NT2/D1 (cell line): Measurements from ENCODE around the gene PLXNB2.

ENCODE experiments used
- SUZ12 ChIP-seq: IDR thresholded peaks from 2 replicates; pipeline ENCODE4 v1.6.1; 2011; ENCODE audit not compliant: insufficient read length, insufficient read depth; ENCODE audit errors: extremely low read depth
- YY1 ChIP-seq: IDR thresholded peaks from 2 replicates; pipeline ENCODE4 v1.6.1; 2011; ENCODE audit not compliant: insufficient read length, insufficient read depth
- ZNF274 ChIP-seq: IDR thresholded peaks from 2 replicates; pipeline ENCODE4 v1.6.1; 2011; ENCODE audit warnings: mild to moderate bottlenecking, low read depth, low read length

DNA sequence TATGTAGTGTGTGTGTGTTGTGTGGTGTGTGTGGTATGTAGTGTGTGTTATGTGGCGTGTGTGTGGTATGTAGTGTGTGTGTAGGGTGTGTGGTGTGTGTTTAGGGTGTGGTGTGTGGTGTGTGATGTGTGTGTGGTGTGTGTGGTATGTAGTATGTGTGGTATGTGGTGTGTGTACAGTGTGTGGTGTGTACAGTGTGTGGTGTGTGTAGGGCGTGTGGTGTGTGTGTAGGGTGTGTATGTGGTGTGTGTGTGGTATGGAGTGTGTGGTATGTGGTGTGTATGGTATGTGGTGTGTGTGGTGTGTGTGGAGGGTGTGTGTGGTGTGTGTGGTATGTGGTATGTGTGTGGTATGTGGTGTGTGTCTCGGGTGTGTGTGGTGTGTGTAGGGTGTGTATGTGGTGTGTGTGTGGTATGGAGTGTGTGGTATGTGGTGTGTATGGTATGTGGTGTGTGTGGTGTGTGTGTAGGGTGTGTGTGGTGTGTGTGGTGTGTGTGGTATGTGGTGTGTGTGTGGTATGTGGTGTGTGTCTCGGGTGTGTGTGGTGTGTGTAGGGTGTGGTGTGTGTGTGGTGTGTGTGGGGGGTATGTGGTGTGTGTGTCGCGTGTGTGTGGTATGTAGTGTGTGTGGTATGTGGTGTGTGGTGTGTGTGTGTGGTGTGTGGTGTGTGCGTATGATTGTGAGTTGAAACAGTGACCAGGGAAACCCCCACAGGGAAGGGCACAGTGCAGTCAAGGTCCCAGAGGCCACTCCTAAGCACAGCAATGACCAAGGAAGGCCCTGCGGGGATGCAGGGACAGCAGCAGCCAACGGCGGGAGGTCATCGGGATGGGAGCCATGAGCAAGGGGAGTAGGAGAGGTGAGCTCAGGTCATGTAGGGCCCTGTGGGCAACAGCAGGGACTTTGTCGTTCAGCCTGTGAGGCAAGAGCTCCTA lies 32.8 kb upstream of the PLXNB2 start:
- TF ChIP-seq ZNF274 (no peak), SUZ12 (no peak), YY1 (no peak)
